IMR-90 (cell line): Measurements from ENCODE around the gene AKR1C2. TPM values are rescaled to one million over a fixed set of nuclear protein-coding genes. Genes with fewer than 3 reads are reported as not detected.
"Not testable (repeated sequence)": the region's sequence is repeated elsewhere in the genome, so short reads cannot be mapped to it uniquely, and the experiment has no call there.

Experiments used
- ATAC-seq: fragments of 200-7000 bp; cut with Tn5 transposase; 2 replicates; pipeline ENCODE4 v1.9.1; 2020; ENCODE audit warnings: low read depth, mild to moderate bottlenecking, moderate library complexity
- BruUV-seq: library from RNA; stranded (reverse); fragments of 400-500 nt; replicated peaks from 2 replicates; lab custom pipeline; 2021; lab: Mats Ljungman, UMichigan
- CTCF ChIA-PET: fragments of 300-600 bp; formaldehyde crosslinking; extraction: SDS; loops from one replicate; lab custom pipeline; 2021; ENCODE audit warnings: antibody characterized with exemption; lab: Yijun Ruan, JAX
- POLR2A ChIA-PET: fragments of 300-600 bp; sonication (Branson Sonifier 250); formaldehyde crosslinking; loops from one replicate; lab custom pipeline; 2022; ENCODE audit warnings: antibody characterized with exemption; ENCODE audit not compliant: unreplicated experiment; lab: Charles Lee
- DNase-seq: peaks from one replicate; pipeline ENCODE4 v3.0.0; 2013
- H2AFZ ChIP-seq: replicated peaks from 2 replicates; pipeline ENCODE3; 2013; ENCODE audit warnings: low read length, mild to moderate bottlenecking; ENCODE audit not compliant: poor library complexity
- H2AK5ac ChIP-seq: 2 replicates; pipeline ENCODE4 v1.6.1; 2013; ENCODE audit warnings: low read depth, low read length, inconsistent platforms
- H2AK9ac ChIP-seq: replicated peaks from 2 replicates; pipeline ENCODE3; 2013; ENCODE audit warnings: mild to moderate bottlenecking, low read depth, low read length, moderate library complexity; ENCODE audit not compliant: poor library complexity
- H2BK120ac ChIP-seq: 2 replicates; pipeline ENCODE4 v1.6.1; 2013; ENCODE audit warnings: low read depth, low read length, inconsistent platforms
- H2BK15ac ChIP-seq: 3 replicates; pipeline ENCODE4 v1.6.1; 2013; ENCODE audit warnings: low read depth, low read length, inconsistent platforms
- H2BK20ac ChIP-seq: 2 replicates; pipeline ENCODE4 v1.6.1; 2013; ENCODE audit warnings: low read depth, mild to moderate bottlenecking, inconsistent platforms, low read length, moderate library complexity
- H2BK5ac ChIP-seq: 2 replicates; pipeline ENCODE4 v1.6.1; 2013; ENCODE audit warnings: mild to moderate bottlenecking, low read depth, low read length, inconsistent platforms; ENCODE audit not compliant: poor library complexity, severe bottlenecking
- H3K14ac ChIP-seq: replicated peaks from 2 replicates; pipeline ENCODE4 v1.6.1; 2013; ENCODE audit warnings: low read depth, low read length, inconsistent platforms
- H3K18ac ChIP-seq: 2 replicates; pipeline ENCODE4 v1.6.1; 2013; ENCODE audit warnings: low read depth, low read length, control low read depth
- H3K23ac ChIP-seq: 2 replicates; pipeline ENCODE4 v1.6.1; 2013; ENCODE audit warnings: low read depth, low read length, inconsistent platforms
- H3K27ac ChIP-seq: 2 replicates; pipeline ENCODE4 v1.5.1; 2013; ENCODE audit warnings: mild to moderate bottlenecking, control low read depth, low read length; ENCODE audit not compliant: insufficient read depth
- H3K27me3 ChIP-seq: 2 replicates; pipeline ENCODE4 v1.6.1; 2013; ENCODE audit warnings: low read length; ENCODE audit not compliant: control insufficient read depth, insufficient read depth
- H3K36me3 ChIP-seq: 2 replicates; pipeline ENCODE4 v1.6.1; 2013; ENCODE audit warnings: low read length, mixed read lengths; ENCODE audit not compliant: control insufficient read depth, insufficient read depth
- H3K4ac ChIP-seq: 2 replicates; pipeline ENCODE4 v1.6.1; 2013; ENCODE audit warnings: low read depth, low read length, inconsistent platforms
- H3K4me1 ChIP-seq: 2 replicates; pipeline ENCODE4 v1.6.1; 2013; ENCODE audit warnings: low read length, mixed read lengths; ENCODE audit not compliant: control insufficient read depth, insufficient read depth
- H3K4me2 ChIP-seq: 2 replicates; pipeline ENCODE4 v1.6.1; 2013; ENCODE audit warnings: low read depth, mild to moderate bottlenecking, control low read depth, low read length, moderate library complexity
- H3K4me3 ChIP-seq: 2 replicates; pipeline ENCODE4 v1.5.1; 2013; ENCODE audit warnings: low read depth, mild to moderate bottlenecking, control low read depth, low read length, moderate library complexity; ENCODE audit not compliant: insufficient read depth
- H3K56ac ChIP-seq: 2 replicates; pipeline ENCODE4 v1.6.1; 2013; ENCODE audit warnings: low read length, inconsistent platforms; ENCODE audit not compliant: insufficient read depth; ENCODE audit errors: extremely low read depth
- H3K79me1 ChIP-seq, 2 experiments: 2 replicates each; pipeline ENCODE4 v1.6.1; 2013; ENCODE audit warnings: low read length in 2 of 2, inconsistent platforms in 1 of 2, low read depth in 1 of 2
- H3K9ac ChIP-seq: 2 replicates; pipeline ENCODE4 v1.6.1; 2013; ENCODE audit warnings: low read depth, low read length, control low read depth
- H3K9me1 ChIP-seq: 2 replicates; pipeline ENCODE4 v1.6.1; 2013; ENCODE audit warnings: low read length, inconsistent platforms; ENCODE audit not compliant: insufficient read depth
- H3K9me3 ChIP-seq: 2 replicates; pipeline ENCODE4 v1.6.1; 2013; ENCODE audit warnings: low read length; ENCODE audit not compliant: control insufficient read depth, insufficient read depth
- H4K20me1 ChIP-seq: 2 replicates; pipeline ENCODE4 v1.6.1; 2013; ENCODE audit warnings: low read length, inconsistent platforms; ENCODE audit not compliant: insufficient read depth
- H4K5ac ChIP-seq: 2 replicates; pipeline ENCODE4 v1.6.1; 2013; ENCODE audit warnings: mild to moderate bottlenecking, low read depth, low read length, control low read depth
- H4K8ac ChIP-seq, 2 experiments: 2 replicates each; pipeline ENCODE4 v1.6.1; 2013; ENCODE audit warnings: low read depth in 2 of 2, low read length in 2 of 2, control low read depth in 1 of 2, inconsistent platforms in 1 of 2
- H4K91ac ChIP-seq: 2 replicates; pipeline ENCODE4 v1.6.1; 2013; ENCODE audit warnings: low read depth, low read length, inconsistent platforms; ENCODE audit not compliant: insufficient read depth
- CTCF ChIP-seq: conservative IDR thresholded peaks from 2 replicates; pipeline ENCODE4 v1.5.1; 2012; ENCODE audit warnings: mild to moderate bottlenecking, low read depth, low read length, improper control_type of control experiment
- RAD21 ChIP-seq: IDR thresholded peaks from 2 replicates; pipeline ENCODE4 v1.6.1; 2012; ENCODE audit warnings: low read length, improper control_type of control experiment
- WGBS, 2 experiments: methylation state at CpG; one replicate each; pipeline versions ENCODE4 v1.1.5 to v1.1.7; 2013; ENCODE audit warnings: missing lambda C conversion rate in 2 of 2; ENCODE audit not compliant: insufficient read length in 1 of 2; ENCODE audit errors: extremely low coverage in 2 of 2; 5-methylcytosine and 5-hydroxymethylcytosine counted together
- dilution Hi-C: fragments of 300-500 bp; cut with HindIII; formaldehyde crosslinking; loops from one replicate; pipeline ENCODE4 v1.14.3; 2018; ENCODE audit warnings: low sequenced_read_pairs; ENCODE audit not compliant: unreplicated experiment
- in situ Hi-C: fragments of 300-500 bp; cut with MboI; formaldehyde crosslinking; loops from 3 replicates; pipeline ENCODE4 v1.14.3; 2019; ENCODE audit warnings: low sequenced_read_pairs, inconsistent platforms, mixed read lengths
- intact Hi-C: fragments of 100-400 bp; cut with micrococcal nuclease; formaldehyde crosslinking; loops from 2 replicates; pipeline ENCODE4 v1.10.0; 2022
- polyA plus RNA-seq, 3 experiments: library from polyadenylated mRNA; depleted of rRNA; stranded (reverse); fragments of >200 nt; gene quantifications; 2 replicates each; pipeline ENCODE4 v1.2.3, GENCODE V29; 2012; ENCODE audit warnings: low replicate concordance in 1 of 3
- total RNA-seq: library from RNA; depleted of rRNA; stranded (reverse); fragments of >200 nt; gene quantifications from 2 replicates; pipeline ENCODE4 v1.2.3, GENCODE V29; 2012

Gene AKR1C2
- total and polyA plus RNA-seq, 2 of the 4 experiments (the other 2 are of a cell fraction) = 0.36 to 1.0 TPM

GRCh38 chr10:5018671-5019277 is 15.1 kb upstream of the AKR1C2 start:
- H3K36me3 ChIP-seq, H3K27ac ChIP-seq, H3K27me3 ChIP-seq, H3K9me1 ChIP-seq, H4K5ac ChIP-seq, in situ Hi-C loops, H4K8ac ChIP-seq, H3K9ac ChIP-seq, H3K14ac ChIP-seq, H2BK20ac ChIP-seq, H3K56ac ChIP-seq, BruUV-seq, H3K4ac ChIP-seq, H3K4me3 ChIP-seq, dilution Hi-C loops, H2AK9ac ChIP-seq, H3K23ac ChIP-seq, H2AK5ac ChIP-seq, H2AFZ ChIP-seq, POLR2A ChIA-PET, H3K79me1 ChIP-seq, H2BK15ac ChIP-seq, H3K4me1 ChIP-seq, H3K4me2 ChIP-seq, H2BK120ac ChIP-seq, H2BK5ac ChIP-seq, H4K20me1 ChIP-seq, H3K9me3 ChIP-seq, H4K91ac ChIP-seq, H3K18ac ChIP-seq: not testable (repeated sequence)
- WGBS, 2 experiments = no CpG with 5 or more reads among the region's 3 CpGs
- TF ChIP-seq CTCF = 0 out of 2 replicates have a peak, but pooled peaks have one; percentile 23
- peak; percentile 23; the same call in 1 of the 2 replicates for TF ChIP-seq RAD21
- DNase-seq = peak; percentile 60
- intact Hi-C loops = loop anchor here (2.0 kb wide), 2 partner anchors 76 to 264 kb away; partner anchors contain the start of gene AKR1C3
- ATAC-seq = peak; percentile 99
- CTCF ChIA-PET = interaction anchor here (1.1 kb wide), 1 partner anchor 169 kb away, joined by 5 read pairs; no protein-coding TSS in a partner anchor
